Smooth muscle cell (in vitro differentiated cells): Measurements from ENCODE around the gene ARHGAP18. TPM values are rescaled to one million over a fixed set of nuclear protein-coding genes. Genes with fewer than 3 reads are reported as not detected.

Experiments used
- DNase-seq: peaks from one replicate; lab custom pipeline; 2025; ENCODE audit not compliant: unreplicated experiment; lab: John Stamatoyannopoulos, UW
- H2AFZ ChIP-seq: fragments of 200-600 bp; sonication (generic); 2 replicates; pipeline ENCODE4 v1.6.0; 2016; ENCODE audit warnings: antibody characterized with exemption, low read depth, mild to moderate bottlenecking
- H3F3A ChIP-seq: fragments of 200-600 bp; sonication (generic); 2 replicates; pipeline ENCODE4 v1.6.0; 2017; ENCODE audit warnings: antibody characterized with exemption, low read depth
- H3K27ac ChIP-seq: fragments of 200-600 bp; sonication (generic); 2 replicates; pipeline ENCODE4 v1.5.1; 2016; ENCODE audit warnings: low read depth, mild to moderate bottlenecking
- H3K27me3 ChIP-seq: fragments of 200-600 bp; sonication (generic); 2 replicates; pipeline ENCODE4 v1.6.1; 2016; ENCODE audit warnings: low read depth, mild to moderate bottlenecking
- H3K36me3 ChIP-seq: fragments of 200-600 bp; sonication (generic); 2 replicates; pipeline ENCODE4 v1.5.1; 2016; ENCODE audit warnings: low read depth
- H3K4me1 ChIP-seq: fragments of 200-600 bp; sonication (generic); 2 replicates; pipeline ENCODE4 v1.5.1; 2016; ENCODE audit warnings: low read depth
- H3K4me2 ChIP-seq: fragments of 200-600 bp; sonication (generic); 2 replicates; pipeline ENCODE4 v1.6.0; 2016; ENCODE audit warnings: mild to moderate bottlenecking
- H3K4me3 ChIP-seq: fragments of 200-600 bp; sonication (generic); 2 replicates; pipeline ENCODE4 v1.5.1; 2016; ENCODE audit warnings: mild to moderate bottlenecking
- H3K79me2 ChIP-seq: fragments of 200-600 bp; sonication (generic); 2 replicates; pipeline ENCODE4 v1.6.0; 2016; ENCODE audit warnings: low read depth, mild to moderate bottlenecking
- H3K9ac ChIP-seq: fragments of 200-600 bp; sonication (generic); 2 replicates; pipeline ENCODE4 v1.6.0; 2016; ENCODE audit warnings: low read depth
- H3K9me3 ChIP-seq: fragments of 200-600 bp; sonication (generic); replicated peaks from 2 replicates; pipeline ENCODE4 v1.5.1; 2016; ENCODE audit warnings: low read depth
- H4K20me1 ChIP-seq: fragments of 200-600 bp; sonication (generic); 2 replicates; pipeline ENCODE4 v1.6.0; 2016; ENCODE audit warnings: low read depth
- CTCF ChIP-seq: fragments of 200-600 bp; sonication (generic); IDR thresholded peaks from 2 replicates; pipeline ENCODE4 v1.5.1; 2017; ENCODE audit warnings: borderline replicate concordance, mild to moderate bottlenecking, antibody characterized with exemption; ENCODE audit not compliant: insufficient read depth, poor library complexity, severe bottlenecking
- WGBS: methylation state at CpG from one replicate; pipeline ENCODE4 v1.1.7; 2016; ENCODE audit warnings: low lambda C conversion rate; 5-methylcytosine and 5-hydroxymethylcytosine counted together
- polyA plus RNA-seq: library from polyadenylated mRNA; unstranded; fragments of >200 nt; fragmentation: Nextera tagmentation; extraction: Ambion mirVana; gene quantifications from 2 replicates; pipeline ENCODE4 v1.2.1, GENCODE V29; 2016
- total RNA-seq: library from RNA; depleted of rRNA; stranded (reverse); fragments of >200 nt; gene quantifications from 2 replicates; pipeline ENCODE4 v1.2.3, GENCODE V29; 2014

Gene ARHGAP18
- total and polyA plus RNA-seq, 2 experiments from 2014 or later: 3.2 to 9.6 TPM

GRCh38 chr6:129593233-129593564 lies 116.8 kb downstream of the ARHGAP18 start:
- no peak overlapping the region for H3K4me2 ChIP-seq
- H4K20me1 ChIP-seq: no peaks in the 10 kb centered on the region
- no peaks in the 10 kb centered on the region for H3K27me3 ChIP-seq
- H3K9ac ChIP-seq: no peak overlapping the region
- WGBS: 93% methylated on average over 3 of the region's 3 CpGs
- no peak overlapping the region for H3K27ac ChIP-seq
- H3K4me3 ChIP-seq: no peak overlapping the region
- H3K4me1 ChIP-seq: no peaks in the 10 kb centered on the region
- no peaks in the 10 kb centered on the region for H3K79me2 ChIP-seq
- no peak for DNase-seq
- no peak overlapping the region for H2AFZ ChIP-seq
- H3F3A ChIP-seq: no peaks in the 10 kb centered on the region
- TF ChIP-seq CTCF: no peak
- H3K36me3 ChIP-seq: no peaks in the 10 kb centered on the region
- no peaks in the 10 kb centered on the region for H3K9me3 ChIP-seq

GRCh38 chr6:129592516-129593232 lies 117.3 kb downstream of the ARHGAP18 start:
- H3K9me3 ChIP-seq: no peaks in the 10 kb centered on the region
- H3K79me2 ChIP-seq: no peaks in the 10 kb centered on the region
- H3K4me3 ChIP-seq: no peak overlapping the region
- no peak for DNase-seq
- no peak overlapping the region for H3K9ac ChIP-seq
- no peak for TF ChIP-seq CTCF
- no peaks in the 10 kb centered on the region for H3K27me3 ChIP-seq
- H3K4me1 ChIP-seq: no peaks in the 10 kb centered on the region
- no peak overlapping the region for H3K27ac ChIP-seq
- no peak overlapping the region for H2AFZ ChIP-seq
- no peaks in the 10 kb centered on the region for H3K36me3 ChIP-seq
- H3F3A ChIP-seq: no peaks in the 10 kb centered on the region
- no peaks in the 10 kb centered on the region for H4K20me1 ChIP-seq
- 84% methylated on average over 6 of the region's 6 CpGs for WGBS
- H3K4me2 ChIP-seq: no peak overlapping the region

- 67% methylated on average over 4 of the region's 4 CpGs for WGBS
- DNase-seq: no peak
Observed at GRCh38 chr6:129590408-129591022, 119.5 kb downstream of the ARHGAP18 start.

More at GRCh38 chr6:129590408-129591022, 119.5 kb downstream of the ARHGAP18 start:
- Histone ChIP-seq H3K79me2 (no peaks in the 10 kb centered on the region), H3K9me3 (no peaks in the 10 kb centered on the region), H4K20me1 (no peaks in the 10 kb centered on the region), H3K4me2 (no peak overlapping the region), H3K4me3 (no peak overlapping the region), H2AFZ (no peak overlapping the region), H3K27ac (peak overlapping the region; percentile 7), H3K4me1 (no peaks in the 10 kb centered on the region), H3K9ac (no peak overlapping the region), H3F3A (no peaks in the 10 kb centered on the region), H3K36me3 (no peaks in the 10 kb centered on the region), H3K27me3 (no peaks in the 10 kb centered on the region)
- TF ChIP-seq CTCF: no peak
